Measurements from ENCODE around the gene FAM107B. TPM values are rescaled to one million over a fixed set of nuclear protein-coding genes. Genes with fewer than 3 reads are reported as not detected.

The FAM107B gene
- total and polyA plus RNA-seq, 2 experiments from 2014 or later: 85.5 to 85.9 TPM

GRCh38 chr10:14486777-14487487, 287.8 kb downstream of the FAM107B start:
- Histone ChIP-seq H3K79me2 (no peaks in the 10 kb centered on the region), H3K9me2 (replicated peaks; ENCODE audit: insufficient read depth) (no peaks in the 10 kb centered on the region), H3K27ac (no peak overlapping the region), H3K4me1 (ENCODE audit: insufficient read depth) (no peaks in the 10 kb centered on the region), H3K4me3 (no peak overlapping the region), H3K4me2 (no peak overlapping the region), H4K20me1 (ENCODE audit: insufficient read depth, poor library complexity, severe bottlenecking) (no peaks in the 10 kb centered on the region), H3K27me3 (peaks cover 8% of the 10 kb centered on the region), H3K36me3 (replicated peaks; ENCODE audit: insufficient read depth, low read depth) (no peaks in the 10 kb centered on the region), H2AFZ (no peak overlapping the region), H3K9me3 (ENCODE audit: low read depth) (no peaks in the 10 kb centered on the region)
- no peak for DNase-seq (ENCODE audit: low spot score)
- TF ChIP-seq EZH2phosphoT487 (IDR thresholded peaks at IDR 0.05; ENCODE audit: low read depth, severe bottlenecking, unreplicated experiment) (no peak), EZH2 (IDR thresholded peaks at IDR 0.05; ENCODE audit: borderline replicate concordance) (no peak), CTCF (IDR thresholded peaks at IDR 0.05; ENCODE audit: poor library complexity) (no peak)
- WGBS (ENCODE audit: low lambda C conversion rate, missing lambda C conversion rate): 82% methylated on average over 13 of the region's 13 CpGs

DNA sequence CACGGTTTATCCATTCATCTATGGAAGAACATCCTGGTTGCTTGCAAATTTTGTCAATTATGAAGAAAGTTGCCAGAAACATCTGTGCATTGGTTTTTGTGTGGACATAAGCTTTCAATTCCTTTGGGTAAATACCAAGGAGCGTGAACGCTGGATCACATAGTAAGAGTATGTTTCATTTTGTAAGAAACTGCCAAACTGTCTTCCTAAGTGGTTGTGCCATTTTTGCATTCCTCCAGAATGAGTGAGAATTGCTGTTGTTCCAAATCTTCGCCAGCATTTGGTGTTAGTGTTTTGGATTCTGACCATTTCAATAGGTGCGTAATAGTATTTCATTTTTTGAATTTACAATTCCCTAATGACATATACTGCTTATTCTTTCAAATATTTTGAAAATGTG, 288.7 kb downstream of the FAM107B start:
- TF ChIP-seq EZH2 (IDR thresholded peaks at IDR 0.05; ENCODE audit: borderline replicate concordance) (no peak), CTCF (IDR thresholded peaks at IDR 0.05; ENCODE audit: poor library complexity) (no peak), EZH2phosphoT487 (IDR thresholded peaks at IDR 0.05; ENCODE audit: low read depth, severe bottlenecking, unreplicated experiment) (no peak)
- Histone ChIP-seq H3K4me1 (ENCODE audit: insufficient read depth) (no peaks in the 10 kb centered on the region), H3K27me3 (peaks cover 8% of the 10 kb centered on the region), H3K9me2 (replicated peaks; ENCODE audit: insufficient read depth) (no peaks in the 10 kb centered on the region), H2AFZ (no peak overlapping the region), H3K4me3 (no peak overlapping the region), H3K27ac (no peak overlapping the region), H3K79me2 (no peaks in the 10 kb centered on the region), H4K20me1 (ENCODE audit: insufficient read depth, poor library complexity, severe bottlenecking) (no peaks in the 10 kb centered on the region), H3K36me3 (replicated peaks; ENCODE audit: insufficient read depth, low read depth) (no peaks in the 10 kb centered on the region), H3K9me3 (ENCODE audit: low read depth) (no peaks in the 10 kb centered on the region), H3K4me2 (no peak overlapping the region)
- no peak for DNase-seq (ENCODE audit: low spot score)
- 94% methylated on average over 5 of the region's 5 CpGs for WGBS (ENCODE audit: low lambda C conversion rate, missing lambda C conversion rate)

- Histone ChIP-seq H3K4me2 (no peak overlapping the region), H3K36me3 (replicated peaks; ENCODE audit: insufficient read depth, low read depth) (no peaks in the 10 kb centered on the region)
- 94% methylated on average over 5 of the region's 5 CpGs for WGBS (ENCODE audit: low lambda C conversion rate, missing lambda C conversion rate)
Measured at GRCh38 chr10:14483417-14483816, 291.3 kb downstream of the FAM107B start.

More at GRCh38 chr10:14483417-14483816, 291.3 kb downstream of the FAM107B start:
- H3K9me3 ChIP-seq (ENCODE audit: low read depth): no peaks in the 10 kb centered on the region
- no peaks in the 10 kb centered on the region for H3K4me1 ChIP-seq (ENCODE audit: insufficient read depth)
- no peak overlapping the region for H3K27ac ChIP-seq
- no peak overlapping the region for H2AFZ ChIP-seq
- H3K27me3 ChIP-seq: no peaks in the 10 kb centered on the region
- no peaks in the 10 kb centered on the region for H3K79me2 ChIP-seq
- no peaks in the 10 kb centered on the region for H3K9me2 ChIP-seq (replicated peaks; ENCODE audit: insufficient read depth)
- no peak for TF ChIP-seq EZH2 (IDR thresholded peaks at IDR 0.05; ENCODE audit: borderline replicate concordance)
- no peak for TF ChIP-seq EZH2phosphoT487 (IDR thresholded peaks at IDR 0.05; ENCODE audit: low read depth, severe bottlenecking, unreplicated experiment)
- TF ChIP-seq CTCF (IDR thresholded peaks at IDR 0.05; ENCODE audit: poor library complexity): no peak
- no peaks in the 10 kb centered on the region for H4K20me1 ChIP-seq (ENCODE audit: insufficient read depth, poor library complexity, severe bottlenecking)
- DNase-seq (ENCODE audit: low spot score): no peak
- no peak overlapping the region for H3K4me3 ChIP-seq

All from hepatocyte (in vitro differentiated cells).